ENCODE measurements around the gene MICA.

The MICA gene

GRCh38 chr6:31460361-31461025 lies 57.1 kb downstream of the MICA start:
- DNase-seq (ENCODE audit: low spot score) = no peak

- no peak for DNase-seq (ENCODE audit: low spot score)
Measured at GRCh38 chr6:31462026-31462963, 58.9 kb downstream of the MICA start.

GRCh38 chr6:31462964-31463870 lies 59.8 kb downstream of the MICA start:
- DNase-seq (ENCODE audit: low spot score) = peak; percentile 93

- no peak for DNase-seq (ENCODE audit: low spot score)
Measured at GRCh38 chr6:31464252-31465184, 61.1 kb downstream of the MICA start.
